ENCODE data around the gene ANKS1B. TPM values are rescaled to one million over a fixed set of nuclear protein-coding genes. Genes with fewer than 3 reads are reported as not detected.

The ANKS1B gene
- total RNA-seq, 1 experiment from 2014 or later: 9.7 TPM

DNA sequence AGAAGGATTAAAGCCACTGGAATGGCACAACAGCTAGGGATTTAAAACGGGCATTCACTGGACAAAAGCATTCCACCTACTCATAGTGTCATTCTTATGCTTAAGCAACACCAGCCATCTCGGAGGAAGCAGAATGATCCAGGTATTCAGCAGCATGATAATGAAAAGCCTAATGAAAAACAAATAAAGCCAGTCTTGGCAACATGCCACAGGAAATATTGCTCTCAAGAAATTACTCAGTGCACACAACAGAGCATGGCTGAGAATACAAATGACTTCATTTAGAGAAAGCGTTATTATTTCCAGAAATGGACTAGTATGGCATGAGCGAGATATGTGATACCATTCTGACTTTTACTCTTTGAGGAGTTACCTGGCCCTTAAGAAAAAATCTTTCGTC is 897.5 kb downstream of the ANKS1B start:
- Histone ChIP-seq H3K27ac (ENCODE audit: low read length) (no peak overlapping the region), H3K4me3 (ENCODE audit: low read depth in 2 of 2, low read length in 2 of 2) (no peak overlapping the region), H3K27me3 (ENCODE audit: control insufficient read depth, insufficient read depth, low read length) (no peaks in the 10 kb centered on the region), H3K4me1 (ENCODE audit: control insufficient read depth, insufficient read depth, low read length) (no peaks in the 10 kb centered on the region), H3K36me3 (ENCODE audit: control insufficient read depth, insufficient read depth, low read length) (no peaks in the 10 kb centered on the region), H3K9me3 (ENCODE audit: control insufficient read depth, insufficient read depth, low read depth, low read length) (no peaks in the 10 kb centered on the region)
- ChIA-PET CTCF (no interaction called here), POLR2A (no interaction called here)
- no peak for ATAC-seq
- TF ChIP-seq POLR2AphosphoS5 (IDR thresholded peaks at IDR 0.05; ENCODE audit: low read depth, low read length) (no peak), TCF7L2 (IDR thresholded peaks at IDR 0.05; ENCODE audit: low read depth, low read length) (no peak), SIN3A (IDR thresholded peaks at IDR 0.05; ENCODE audit: borderline replicate concordance, insufficient read depth, low read depth, low read length) (no peak)
- TF ChIP-seq, protein P1, sequence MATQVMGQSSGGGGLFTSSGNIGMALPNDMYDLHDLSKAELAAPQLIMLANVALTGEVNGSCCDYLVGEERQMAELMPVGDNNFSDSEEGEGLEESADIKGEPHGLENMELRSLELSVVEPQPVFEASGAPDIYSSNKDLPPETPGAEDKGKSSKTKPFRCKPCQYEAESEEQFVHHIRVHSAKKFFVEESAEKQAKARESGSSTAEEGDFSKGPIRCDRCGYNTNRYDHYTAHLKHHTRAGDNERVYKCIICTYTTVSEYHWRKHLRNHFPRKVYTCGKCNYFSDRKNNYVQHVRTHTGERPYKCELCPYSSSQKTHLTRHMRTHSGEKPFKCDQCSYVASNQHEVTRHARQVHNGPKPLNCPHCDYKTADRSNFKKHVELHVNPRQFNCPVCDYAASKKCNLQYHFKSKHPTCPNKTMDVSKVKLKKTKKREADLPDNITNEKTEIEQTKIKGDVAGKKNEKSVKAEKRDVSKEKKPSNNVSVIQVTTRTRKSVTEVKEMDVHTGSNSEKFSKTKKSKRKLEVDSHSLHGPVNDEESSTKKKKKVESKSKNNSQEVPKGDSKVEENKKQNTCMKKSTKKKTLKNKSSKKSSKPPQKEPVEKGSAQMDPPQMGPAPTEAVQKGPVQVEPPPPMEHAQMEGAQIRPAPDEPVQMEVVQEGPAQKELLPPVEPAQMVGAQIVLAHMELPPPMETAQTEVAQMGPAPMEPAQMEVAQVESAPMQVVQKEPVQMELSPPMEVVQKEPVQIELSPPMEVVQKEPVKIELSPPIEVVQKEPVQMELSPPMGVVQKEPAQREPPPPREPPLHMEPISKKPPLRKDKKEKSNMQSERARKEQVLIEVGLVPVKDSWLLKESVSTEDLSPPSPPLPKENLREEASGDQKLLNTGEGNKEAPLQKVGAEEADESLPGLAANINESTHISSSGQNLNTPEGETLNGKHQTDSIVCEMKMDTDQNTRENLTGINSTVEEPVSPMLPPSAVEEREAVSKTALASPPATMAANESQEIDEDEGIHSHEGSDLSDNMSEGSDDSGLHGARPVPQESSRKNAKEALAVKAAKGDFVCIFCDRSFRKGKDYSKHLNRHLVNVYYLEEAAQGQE (IDR thresholded peaks at IDR 0.05; ENCODE audit: insufficient read depth in 1 of 2, low read depth in 2 of 2, low read length in 1 of 2): no peak
- TF ChIP-seq, protein P2, sequence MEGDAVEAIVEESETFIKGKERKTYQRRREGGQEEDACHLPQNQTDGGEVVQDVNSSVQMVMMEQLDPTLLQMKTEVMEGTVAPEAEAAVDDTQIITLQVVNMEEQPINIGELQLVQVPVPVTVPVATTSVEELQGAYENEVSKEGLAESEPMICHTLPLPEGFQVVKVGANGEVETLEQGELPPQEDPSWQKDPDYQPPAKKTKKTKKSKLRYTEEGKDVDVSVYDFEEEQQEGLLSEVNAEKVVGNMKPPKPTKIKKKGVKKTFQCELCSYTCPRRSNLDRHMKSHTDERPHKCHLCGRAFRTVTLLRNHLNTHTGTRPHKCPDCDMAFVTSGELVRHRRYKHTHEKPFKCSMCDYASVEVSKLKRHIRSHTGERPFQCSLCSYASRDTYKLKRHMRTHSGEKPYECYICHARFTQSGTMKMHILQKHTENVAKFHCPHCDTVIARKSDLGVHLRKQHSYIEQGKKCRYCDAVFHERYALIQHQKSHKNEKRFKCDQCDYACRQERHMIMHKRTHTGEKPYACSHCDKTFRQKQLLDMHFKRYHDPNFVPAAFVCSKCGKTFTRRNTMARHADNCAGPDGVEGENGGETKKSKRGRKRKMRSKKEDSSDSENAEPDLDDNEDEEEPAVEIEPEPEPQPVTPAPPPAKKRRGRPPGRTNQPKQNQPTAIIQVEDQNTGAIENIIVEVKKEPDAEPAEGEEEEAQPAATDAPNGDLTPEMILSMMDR (IDR thresholded peaks at IDR 0.05): no peak
- intact Hi-C loops (cut with micrococcal nuclease; ENCODE audit: unreplicated experiment): no loop called here
- in situ Hi-C loops (cut with HindIII; ENCODE audit: low pct_unique_long_range_greater_than_20kb, low sequenced_read_pairs): no loop called here
- no TSS peak for BruUV-seq (replicated peaks)
- no peak for DNase-seq (ENCODE audit: low read depth, low spot score)

DNA sequence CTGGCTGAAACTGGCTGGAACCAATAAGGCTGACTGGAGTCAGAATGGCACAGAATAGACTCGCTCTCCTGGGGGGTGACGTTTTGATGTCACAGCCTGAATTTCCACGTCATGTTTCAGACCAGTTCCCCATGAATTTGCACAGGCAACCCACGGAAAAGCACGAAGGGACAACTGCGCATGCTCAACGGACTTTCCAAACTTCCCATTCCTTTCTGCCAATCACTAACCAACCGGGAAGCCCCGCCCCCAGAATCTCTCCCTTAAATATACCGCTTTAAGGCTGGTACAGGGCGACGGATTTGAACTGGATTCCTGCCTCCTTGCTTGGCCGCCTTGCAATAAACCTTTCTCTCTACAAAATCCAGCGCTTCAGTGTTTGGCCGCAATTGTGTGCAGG is 904.9 kb downstream of the ANKS1B start:
- intact Hi-C loops (cut with micrococcal nuclease; ENCODE audit: unreplicated experiment) (no loop called here), in situ Hi-C loops (cut with HindIII; ENCODE audit: low pct_unique_long_range_greater_than_20kb, low sequenced_read_pairs) (no loop called here)
- H3K9me3 ChIP-seq (ENCODE audit: control insufficient read depth, insufficient read depth, low read depth, low read length): no peaks in the 10 kb centered on the region
- ChIA-PET CTCF (no interaction called here), POLR2A (no interaction called here)
- ATAC-seq (no peak), DNase-seq (ENCODE audit: low read depth, low spot score) (no peak)
- H3K4me1 ChIP-seq (ENCODE audit: control insufficient read depth, insufficient read depth, low read length): no peaks in the 10 kb centered on the region
- TF ChIP-seq, protein P1 (IDR thresholded peaks at IDR 0.05; ENCODE audit: insufficient read depth in 1 of 2, low read depth in 2 of 2, low read length in 1 of 2): no peak
- TF ChIP-seq POLR2AphosphoS5 (IDR thresholded peaks at IDR 0.05; ENCODE audit: low read depth, low read length) (no peak), TCF7L2 (IDR thresholded peaks at IDR 0.05; ENCODE audit: low read depth, low read length) (no peak), SIN3A (IDR thresholded peaks at IDR 0.05; ENCODE audit: borderline replicate concordance, insufficient read depth, low read depth, low read length) (no peak)
- TF ChIP-seq, protein P2 (IDR thresholded peaks at IDR 0.05): no peak
- no peak overlapping the region for H3K27ac ChIP-seq (ENCODE audit: low read length)
- H3K4me3 ChIP-seq (ENCODE audit: low read depth in 2 of 2, low read length in 2 of 2): no peak overlapping the region
- H3K36me3 ChIP-seq (ENCODE audit: control insufficient read depth, insufficient read depth, low read length): no peaks in the 10 kb centered on the region
- no peaks in the 10 kb centered on the region for H3K27me3 ChIP-seq (ENCODE audit: control insufficient read depth, insufficient read depth, low read length)
- BruUV-seq (replicated peaks): no TSS peak
